ENCODE results near the gene OASL.

Gene OASL

GRCh38 chr12:120978296-120979219, 60.5 kb downstream of the OASL start, which contains the start of gene HNF1A:
Gene HNF1A, plus strand, starts transcription at chr12:120978543. Its CDS starts 226 bp downstream, at chr12:120978769.
- Histone ChIP-seq H2BK15ac (ENCODE audit: low read depth, poor library complexity, severe bottlenecking) (no peak within 1 kb of the TSS), H3K23ac (ENCODE audit: low read length in 2 of 2) (no peak within 1 kb of the TSS), H4K91ac (ENCODE audit: low read length) (no peak within 1 kb of the TSS), H2BK5ac (ENCODE audit: low read depth, low read length, poor library complexity, severe bottlenecking) (no peak within 1 kb of the TSS), H3K4me2 (ENCODE audit: low read length, poor library complexity, severe bottlenecking) (no peak within 1 kb of the TSS), H3K27me3 (ENCODE audit: control insufficient read depth in 1 of 2, insufficient read depth in 1 of 2, low read length in 2 of 2) (peaks cover 0 to 27% of the 10 kb centered on the region in 2 experiments), H3K9me3 (ENCODE audit: control insufficient read depth, low read length) (no peaks in the 10 kb centered on the region), H2AFZ (ENCODE audit: low read depth, low read length) (no peak within 1 kb of the TSS), H3K4me3 (ENCODE audit: insufficient read depth in 1 of 2, low read depth in 1 of 2, low read length in 2 of 2) (no peak within 1 kb of the TSS), H3K4ac (ENCODE audit: low read depth in 1 of 2, low read length in 2 of 2) (no peak within 1 kb of the TSS), H3K36me3 (ENCODE audit: control insufficient read depth in 1 of 2, insufficient read depth in 2 of 2, low read depth in 1 of 2, low read length in 2 of 2) (no peaks in the 10 kb centered on the region), H2BK120ac (ENCODE audit: low read depth, low read length) (no peak within 1 kb of the TSS), H3K79me1 (replicated peaks; ENCODE audit: low read length, poor library complexity, severe bottlenecking) (no peaks in the 10 kb centered on the region), H2AK5ac (ENCODE audit: low read length, severe bottlenecking) (no peak within 1 kb of the TSS), H3K18ac (ENCODE audit: low read depth in 1 of 2, low read length in 2 of 2) (no peak within 1 kb of the TSS), H2BK12ac (ENCODE audit: low read length in 2 of 2) (no peak within 1 kb of the TSS), H4K8ac (ENCODE audit: low read length) (no peak within 1 kb of the TSS), H3K9ac (ENCODE audit: low read length) (no peak within 1 kb of the TSS), H3K4me1 (ENCODE audit: control insufficient read depth, insufficient read depth, low read depth, low read length) (peaks cover 33% of the 10 kb centered on the region), H3K27ac (ENCODE audit: low read length, poor library complexity, severe bottlenecking) (no peak within 1 kb of the TSS), H3K14ac (ENCODE audit: low read length in 2 of 2) (no peak within 1 kb of the TSS)
- 88% methylated on average over 40 of the region's 40 CpGs for WGBS
- no peak for DNase-seq

DNA sequence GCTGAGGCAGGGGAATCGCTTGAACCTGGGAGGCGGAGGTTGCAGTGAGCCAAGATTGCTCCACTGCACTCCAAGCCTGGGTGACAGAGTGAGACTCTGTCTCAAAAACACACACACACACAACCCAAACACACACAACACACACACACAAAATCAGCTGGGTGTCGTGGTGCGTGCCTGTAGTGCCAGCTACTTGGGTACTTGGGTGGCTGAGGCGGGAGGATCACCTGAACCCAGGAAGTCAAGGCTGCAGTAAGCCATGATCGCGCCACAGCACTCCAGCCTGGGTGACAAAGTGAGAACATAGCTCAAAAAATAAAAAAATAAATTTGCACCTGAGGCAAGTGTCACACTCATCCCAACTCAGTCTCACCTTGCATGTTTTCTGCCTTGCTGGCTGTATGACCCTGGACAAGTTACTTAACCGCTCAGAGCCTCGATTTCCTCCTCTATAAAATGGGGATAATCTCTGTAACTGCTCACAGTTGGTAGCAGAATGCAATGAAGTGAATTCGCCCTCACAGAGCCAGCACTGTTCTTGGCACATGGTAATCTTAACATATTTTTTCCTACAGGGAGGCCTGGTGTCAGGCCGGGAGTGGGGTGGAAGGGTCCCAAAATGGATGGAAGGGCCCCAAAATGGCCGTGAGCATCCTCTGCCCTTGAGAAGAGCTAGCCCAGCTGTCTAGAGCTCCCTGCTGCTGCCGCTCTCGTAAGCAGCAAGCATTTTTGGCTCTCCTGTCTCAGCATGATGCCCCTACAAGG, 61.3 kb downstream of the OASL start:
- no peak overlapping the region for H4K8ac ChIP-seq (ENCODE audit: low read length)
- H3K4ac ChIP-seq (ENCODE audit: low read depth in 1 of 2, low read length in 2 of 2): no peak overlapping the region
- H3K4me2 ChIP-seq (ENCODE audit: low read length, poor library complexity, severe bottlenecking): no peak overlapping the region
- no peak overlapping the region for H3K27ac ChIP-seq (ENCODE audit: low read length, poor library complexity, severe bottlenecking)
- no peak overlapping the region for H3K18ac ChIP-seq (ENCODE audit: low read depth in 1 of 2, low read length in 2 of 2)
- no peak overlapping the region for H2BK12ac ChIP-seq (ENCODE audit: low read length in 2 of 2)
- no peak overlapping the region for H2BK15ac ChIP-seq (ENCODE audit: low read depth, poor library complexity, severe bottlenecking)
- H3K4me1 ChIP-seq (ENCODE audit: control insufficient read depth, insufficient read depth, low read depth, low read length): peaks cover 39% of the 10 kb centered on the region
- 90% methylated on average over 13 of the region's 14 CpGs for WGBS
- no peak overlapping the region for H2BK5ac ChIP-seq (ENCODE audit: low read depth, low read length, poor library complexity, severe bottlenecking)
- no peak overlapping the region for H2BK120ac ChIP-seq (ENCODE audit: low read depth, low read length)
- H4K91ac ChIP-seq (ENCODE audit: low read length): no peak overlapping the region
- no peak overlapping the region for H3K23ac ChIP-seq (ENCODE audit: low read length in 2 of 2)
- no peak overlapping the region for H2AK5ac ChIP-seq (ENCODE audit: low read length, severe bottlenecking)
- H3K9me3 ChIP-seq (ENCODE audit: control insufficient read depth, low read length): no peaks in the 10 kb centered on the region
- H3K9ac ChIP-seq (ENCODE audit: low read length): no peak overlapping the region
- peaks cover 0 to 27% of the 10 kb centered on the region in 2 experiments for H3K27me3 ChIP-seq (ENCODE audit: control insufficient read depth in 1 of 2, insufficient read depth in 1 of 2, low read length in 2 of 2)
- DNase-seq: no peak
- no peak overlapping the region for H3K14ac ChIP-seq (ENCODE audit: low read length in 2 of 2)
- H2AFZ ChIP-seq (ENCODE audit: low read depth, low read length): no peak overlapping the region
- no peaks in the 10 kb centered on the region for H3K79me1 ChIP-seq (replicated peaks; ENCODE audit: low read length, poor library complexity, severe bottlenecking)
- H3K36me3 ChIP-seq (ENCODE audit: control insufficient read depth in 1 of 2, insufficient read depth in 2 of 2, low read depth in 1 of 2, low read length in 2 of 2): no peaks in the 10 kb centered on the region
- no peak overlapping the region for H3K4me3 ChIP-seq (ENCODE audit: insufficient read depth in 1 of 2, low read depth in 1 of 2, low read length in 2 of 2)

DNA sequence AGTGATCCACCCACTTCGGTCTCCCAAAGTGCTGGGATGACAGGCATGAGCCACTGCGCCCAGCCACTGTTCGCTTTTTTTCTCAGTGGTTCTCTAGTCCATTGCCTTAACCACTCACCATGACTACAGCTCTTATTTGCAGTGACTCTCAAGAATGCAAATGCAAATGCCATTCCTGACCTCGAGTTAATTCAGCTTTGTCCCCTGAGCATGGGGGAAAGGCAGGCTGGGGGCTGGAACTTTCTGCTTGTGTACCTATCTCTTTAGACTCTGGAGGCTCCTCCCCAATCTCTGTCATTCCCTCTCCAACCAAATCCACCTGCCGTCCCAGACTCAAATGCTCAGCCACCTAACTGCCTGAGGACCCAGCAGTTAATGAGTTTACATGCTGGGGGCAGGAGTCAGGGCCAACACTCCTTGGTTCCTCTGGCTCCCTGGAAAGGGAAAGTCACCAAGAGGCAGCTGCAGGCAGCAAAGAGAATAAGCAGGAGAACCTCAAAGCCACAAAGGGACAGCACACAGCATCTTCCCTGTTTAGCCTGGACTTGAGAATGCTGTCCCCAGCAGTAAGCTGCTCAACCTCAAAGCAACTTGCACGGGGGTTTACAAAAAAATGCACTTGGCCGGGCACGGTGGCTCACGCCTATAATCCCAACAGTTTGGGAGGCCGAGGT, 66.0 kb downstream of the OASL start:
- Histone ChIP-seq H2BK15ac (ENCODE audit: low read depth, poor library complexity, severe bottlenecking) (no peak overlapping the region), H4K8ac (ENCODE audit: low read length) (no peak overlapping the region), H3K79me1 (replicated peaks; ENCODE audit: low read length, poor library complexity, severe bottlenecking) (no peaks in the 10 kb centered on the region), H3K27me3 (ENCODE audit: control insufficient read depth in 1 of 2, insufficient read depth in 1 of 2, low read length in 2 of 2) (peaks cover 3 to 10% of the 10 kb centered on the region in 2 experiments), H3K4me2 (ENCODE audit: low read length, poor library complexity, severe bottlenecking) (no peak overlapping the region), H3K23ac (ENCODE audit: low read length in 2 of 2) (no peak overlapping the region), H2BK12ac (ENCODE audit: low read length in 2 of 2) (no peak overlapping the region), H3K4ac (ENCODE audit: low read depth in 1 of 2, low read length in 2 of 2) (no peak overlapping the region), H3K14ac (ENCODE audit: low read length in 2 of 2) (no peak overlapping the region), H3K27ac (ENCODE audit: low read length, poor library complexity, severe bottlenecking) (no peak overlapping the region), H3K4me1 (ENCODE audit: control insufficient read depth, insufficient read depth, low read depth, low read length) (peaks cover 7% of the 10 kb centered on the region), H4K91ac (ENCODE audit: low read length) (no peak overlapping the region), H3K9ac (ENCODE audit: low read length) (no peak overlapping the region), H2BK5ac (ENCODE audit: low read depth, low read length, poor library complexity, severe bottlenecking) (no peak overlapping the region), H3K36me3 (ENCODE audit: control insufficient read depth in 1 of 2, insufficient read depth in 2 of 2, low read depth in 1 of 2, low read length in 2 of 2) (no peaks in the 10 kb centered on the region), H3K18ac (ENCODE audit: low read depth in 1 of 2, low read length in 2 of 2) (no peak overlapping the region), H3K9me3 (ENCODE audit: control insufficient read depth, low read length) (no peaks in the 10 kb centered on the region), H2AK5ac (ENCODE audit: low read length, severe bottlenecking) (no peak overlapping the region), H2BK120ac (ENCODE audit: low read depth, low read length) (no peak overlapping the region), H2AFZ (ENCODE audit: low read depth, low read length) (no peak overlapping the region), H3K4me3 (ENCODE audit: insufficient read depth in 1 of 2, low read depth in 1 of 2, low read length in 2 of 2) (no peak overlapping the region)
- peak; percentile 8 for DNase-seq
- WGBS: 70% methylated on average over 10 of the region's 10 CpGs

All from mesenchymal stem cell (in vitro differentiated cells and primary cell).